Fibroblast of lung (primary cell): Measurements from ENCODE around the gene FNDC3B. TPM values are rescaled to one million over a fixed set of nuclear protein-coding genes. Genes with fewer than 3 reads are reported as not detected.

Experiments
- DNase-seq, 2 donors: peaks; one replicate each; pipeline versions ENCODE4 v3.0.0 to v3.0.0-alpha.2; 2010; ENCODE audit warnings: low read depth in 2 of 2
- H2AFZ ChIP-seq: 2 replicates; pipeline ENCODE4 v1.5.1; 2012; ENCODE audit warnings: low read length, control low read depth, inconsistent platforms
- H3K27ac ChIP-seq: 2 replicates; pipeline ENCODE4 v1.5.1; 2011; ENCODE audit warnings: low read length, control low read depth; ENCODE audit not compliant: insufficient read depth
- H3K27me3 ChIP-seq: 2 replicates; pipeline ENCODE4 v1.5.1; 2011; ENCODE audit warnings: mild to moderate bottlenecking, low read length; ENCODE audit not compliant: control insufficient read depth, insufficient read depth
- H3K36me3 ChIP-seq: 2 replicates; pipeline ENCODE4 v1.5.1; 2011; ENCODE audit warnings: low read length; ENCODE audit not compliant: control insufficient read depth, insufficient read depth
- H3K4me1 ChIP-seq: 2 replicates; pipeline ENCODE4 v1.5.1; 2011; ENCODE audit warnings: low read length; ENCODE audit not compliant: control insufficient read depth, insufficient read depth; ENCODE audit errors: extremely low read depth
- H3K4me2 ChIP-seq: 2 replicates; pipeline ENCODE4 v1.5.1; 2011; ENCODE audit warnings: low read length, control low read depth; ENCODE audit not compliant: insufficient read depth; ENCODE audit errors: extremely low read depth
- H3K4me3 ChIP-seq, 4 experiments: fragments of 200-600 bp in 1 of 4; sonication (generic) in 1 of 4; replicated peaks in 1 of 4; 2 replicates each; pipeline ENCODE4 v1.5.1; 2011 to 2016; ENCODE audit warnings: low read length in 4 of 4, low read depth in 3 of 4, mild to moderate bottlenecking in 3 of 4, control low read depth in 2 of 4, inconsistent platforms in 1 of 4, mixed read lengths in 1 of 4; ENCODE audit not compliant: insufficient read depth in 1 of 4; ENCODE audit errors: control extremely low read depth in 1 of 4
- H3K79me2 ChIP-seq: 2 replicates; pipeline ENCODE4 v1.5.1; 2012; ENCODE audit warnings: mild to moderate bottlenecking, low read length, inconsistent platforms; ENCODE audit not compliant: control insufficient read depth, insufficient read depth
- H3K9ac ChIP-seq: 2 replicates; pipeline ENCODE4 v1.5.1; 2011; ENCODE audit warnings: mild to moderate bottlenecking, low read length, control low read depth; ENCODE audit not compliant: insufficient read depth
- H3K9me3 ChIP-seq: 2 replicates; pipeline ENCODE4 v1.5.1; 2012; ENCODE audit warnings: low read depth, low read length; ENCODE audit not compliant: control insufficient read depth, insufficient read depth
- H4K20me1 ChIP-seq: 2 replicates; pipeline ENCODE4 v1.5.1; 2011; ENCODE audit warnings: low read length; ENCODE audit not compliant: control insufficient read depth, insufficient read depth; ENCODE audit errors: extremely low read depth
- CTCF ChIP-seq, 2 donors: IDR thresholded peaks in 1 of 2; conservative IDR thresholded peaks in 1 of 2; 1 replicate in 1 of 2; 2 replicates in 1 of 2; pipeline ENCODE4 v1.5.1; 2011 to 2012; ENCODE audit warnings: low read length in 2 of 2, control low read depth in 1 of 2, inconsistent platforms in 1 of 2, low read depth in 1 of 2, mild to moderate bottlenecking in 1 of 2
- EZH2 ChIP-seq: IDR thresholded peaks from 2 replicates; pipeline ENCODE4 v1.5.1; 2012; ENCODE audit warnings: low read length, control low read depth, mild to moderate bottlenecking; ENCODE audit errors: missing control alignments
- polyA plus RNA-seq, 2 donors: library from polyadenylated mRNA; depleted of rRNA in 1 of 2; stranded (reverse) in 1 of 2; unstranded in 1 of 2; fragments of >200 nt; gene quantifications; 2 replicates each; pipeline ENCODE4 v1.2.1, GENCODE V29; 2011 to 2012; ENCODE audit warnings: missing spikeins in 1 of 2
- total RNA-seq: library from RNA; depleted of rRNA; stranded (reverse); fragments of >200 nt; gene quantifications from 2 replicates; pipeline ENCODE4 v1.2.1, GENCODE V29; 2014

FNDC3B gene
- total and polyA plus RNA-seq, 2 donors (not counting 1 experiment from before 2014, with no cell fraction given), result 26.1 to 76.8 TPM

GRCh38 chr3:172370419-172370818 lies 331.0 kb downstream of the FNDC3B start:
- TF ChIP-seq CTCF (conservative IDR thresholded peaks at IDR 0.05 in 1 of 2, IDR thresholded peaks at IDR 0.05 in 1 of 2; ENCODE audit: low read depth in 1 of 2, low read length in 2 of 2) (no peak), EZH2 (no peak)
- Histone ChIP-seq H3K79me2 (no peaks in the 10 kb centered on the region), H3K4me1 (no peaks in the 10 kb centered on the region), H3K9ac (no peak overlapping the region), H3K27me3 (no peaks in the 10 kb centered on the region), H4K20me1 (no peaks in the 10 kb centered on the region), H3K4me3 (no peak overlapping the region), H3K4me2 (no peak overlapping the region), H3K27ac (no peak overlapping the region), H2AFZ (no peak overlapping the region), H3K9me3 (no peaks in the 10 kb centered on the region), H3K36me3 (peaks cover 7% of the 10 kb centered on the region)
- no peak for DNase-seq

GRCh38 chr3:172371544-172371943 lies 332.2 kb downstream of the FNDC3B start:
- DNase-seq, result no peak
- no peaks in the 10 kb centered on the region for H4K20me1 ChIP-seq
- H3K36me3 ChIP-seq, result peaks cover 6% of the 10 kb centered on the region
- H3K27me3 ChIP-seq, result no peaks in the 10 kb centered on the region
- TF ChIP-seq EZH2, result no peak
- TF ChIP-seq CTCF (conservative IDR thresholded peaks at IDR 0.05 in 1 of 2, IDR thresholded peaks at IDR 0.05 in 1 of 2; ENCODE audit: low read depth in 1 of 2, low read length in 2 of 2), result no peak
- no peak overlapping the region for H3K4me3 ChIP-seq
- H2AFZ ChIP-seq, result no peak overlapping the region
- no peaks in the 10 kb centered on the region for H3K4me1 ChIP-seq
- no peaks in the 10 kb centered on the region for H3K79me2 ChIP-seq
- no peaks in the 10 kb centered on the region for H3K9me3 ChIP-seq
- no peak overlapping the region for H3K4me2 ChIP-seq
- H3K9ac ChIP-seq, result no peak overlapping the region
- H3K27ac ChIP-seq, result no peak overlapping the region

GRCh38 chr3:172372895-172373294 lies 333.5 kb downstream of the FNDC3B start:
- no peak overlapping the region for H3K4me2 ChIP-seq
- no peak overlapping the region for H3K9ac ChIP-seq
- no peaks in the 10 kb centered on the region for H3K9me3 ChIP-seq
- H3K36me3 ChIP-seq, result peaks cover 6% of the 10 kb centered on the region
- H2AFZ ChIP-seq, result no peak overlapping the region
- no peaks in the 10 kb centered on the region for H3K27me3 ChIP-seq
- DNase-seq, result no peak
- H3K4me3 ChIP-seq, result no peak overlapping the region
- no peaks in the 10 kb centered on the region for H4K20me1 ChIP-seq
- no peak overlapping the region for H3K27ac ChIP-seq
- H3K4me1 ChIP-seq, result no peaks in the 10 kb centered on the region
- TF ChIP-seq EZH2 (no peak), CTCF (conservative IDR thresholded peaks at IDR 0.05 in 1 of 2, IDR thresholded peaks at IDR 0.05 in 1 of 2; ENCODE audit: low read depth in 1 of 2, low read length in 2 of 2) (no peak)
- no peaks in the 10 kb centered on the region for H3K79me2 ChIP-seq
